Measurements from ENCODE around the gene ART1.

The ART1 gene

DNA sequence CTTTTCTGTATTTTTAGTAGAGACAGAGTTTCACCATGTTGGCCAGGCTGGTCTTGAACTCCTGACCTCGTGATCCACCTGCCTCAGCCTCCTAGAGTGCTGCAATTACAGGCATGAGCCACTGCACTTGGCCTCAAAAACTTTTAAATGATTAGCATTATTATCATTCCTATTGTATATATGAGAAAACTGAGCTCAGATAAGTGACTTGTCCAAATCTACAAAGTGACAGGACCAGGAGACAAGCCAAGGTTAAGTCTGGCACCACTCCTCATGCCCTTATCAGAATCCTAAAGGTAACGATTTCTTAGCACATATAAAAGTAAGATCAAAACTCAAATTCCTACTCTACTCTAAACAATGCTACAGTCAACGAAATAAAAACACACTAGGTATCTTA lies 58.5 kb downstream of the ART1 start:
- H3F3A ChIP-seq (ENCODE audit: control insufficient read depth, insufficient read depth), result peaks cover 8% of the 10 kb centered on the region
- H3K4me1 ChIP-seq (ENCODE audit: control insufficient read depth, low read length), result no peaks in the 10 kb centered on the region
- H3K79me2 ChIP-seq (ENCODE audit: control insufficient read depth, low read length), result no peaks in the 10 kb centered on the region
- H3K36me3 ChIP-seq (ENCODE audit: control insufficient read depth, low read length), result peaks cover 91% of the 10 kb centered on the region
- H3K27me3 ChIP-seq (ENCODE audit: control insufficient read depth, low read length), result no peaks in the 10 kb centered on the region
- no peak overlapping the region for H3K4me3 ChIP-seq (ENCODE audit: low read length)
- no peak for TF ChIP-seq EZH2phosphoT487 (IDR thresholded peaks at IDR 0.05; ENCODE audit: borderline replicate concordance, low read length)
- TF ChIP-seq, protein P1, sequence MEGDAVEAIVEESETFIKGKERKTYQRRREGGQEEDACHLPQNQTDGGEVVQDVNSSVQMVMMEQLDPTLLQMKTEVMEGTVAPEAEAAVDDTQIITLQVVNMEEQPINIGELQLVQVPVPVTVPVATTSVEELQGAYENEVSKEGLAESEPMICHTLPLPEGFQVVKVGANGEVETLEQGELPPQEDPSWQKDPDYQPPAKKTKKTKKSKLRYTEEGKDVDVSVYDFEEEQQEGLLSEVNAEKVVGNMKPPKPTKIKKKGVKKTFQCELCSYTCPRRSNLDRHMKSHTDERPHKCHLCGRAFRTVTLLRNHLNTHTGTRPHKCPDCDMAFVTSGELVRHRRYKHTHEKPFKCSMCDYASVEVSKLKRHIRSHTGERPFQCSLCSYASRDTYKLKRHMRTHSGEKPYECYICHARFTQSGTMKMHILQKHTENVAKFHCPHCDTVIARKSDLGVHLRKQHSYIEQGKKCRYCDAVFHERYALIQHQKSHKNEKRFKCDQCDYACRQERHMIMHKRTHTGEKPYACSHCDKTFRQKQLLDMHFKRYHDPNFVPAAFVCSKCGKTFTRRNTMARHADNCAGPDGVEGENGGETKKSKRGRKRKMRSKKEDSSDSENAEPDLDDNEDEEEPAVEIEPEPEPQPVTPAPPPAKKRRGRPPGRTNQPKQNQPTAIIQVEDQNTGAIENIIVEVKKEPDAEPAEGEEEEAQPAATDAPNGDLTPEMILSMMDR (IDR thresholded peaks at IDR 0.05; ENCODE audit: low read depth, low read length, poor library complexity, severe bottlenecking), result no peak
- H4K20me1 ChIP-seq (ENCODE audit: control insufficient read depth, insufficient read depth, low read depth, low read length), result no peaks in the 10 kb centered on the region
- H3K4me2 ChIP-seq (ENCODE audit: low read length), result no peak overlapping the region
- H3K9me3 ChIP-seq (ENCODE audit: control insufficient read depth, insufficient read depth, low read length), result no peaks in the 10 kb centered on the region
- no peaks in the 10 kb centered on the region for H3K9me2 ChIP-seq (replicated peaks; ENCODE audit: control insufficient read depth, low read length)
- H3K27ac ChIP-seq (ENCODE audit: low read depth, low read length), result no peak overlapping the region

DNA sequence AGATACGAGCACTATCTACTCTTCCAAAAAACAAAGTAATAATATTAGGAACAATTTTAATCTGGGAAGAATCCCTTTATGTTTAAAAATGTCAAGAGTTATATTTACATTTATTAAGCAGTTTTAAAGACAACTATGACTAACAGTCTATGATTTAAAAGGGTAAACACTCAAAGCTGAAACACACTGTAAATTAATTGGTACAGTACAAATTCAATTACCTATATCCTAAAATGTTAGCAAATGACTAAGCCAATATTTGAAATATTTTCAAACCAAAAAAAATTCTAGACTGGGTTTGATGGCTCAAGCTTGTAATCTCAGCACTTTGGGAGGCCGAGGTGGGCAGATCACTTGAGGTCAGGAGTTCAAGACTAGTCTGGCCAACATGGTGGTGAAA lies 62.2 kb downstream of the ART1 start:
- H3K27ac ChIP-seq (ENCODE audit: low read depth, low read length), result no peak overlapping the region
- H3K36me3 ChIP-seq (ENCODE audit: control insufficient read depth, low read length), result peaks cover 90% of the 10 kb centered on the region
- 0 out of 2 replicates have a peak, but pooled peaks cover 5% of the 10 kb centered on the region for H3K79me2 ChIP-seq (ENCODE audit: control insufficient read depth, low read length)
- H3F3A ChIP-seq (ENCODE audit: control insufficient read depth, insufficient read depth), result peaks cover 3% of the 10 kb centered on the region; the same call in 1 of the 2 replicates
- H3K27me3 ChIP-seq (ENCODE audit: control insufficient read depth, low read length), result no peaks in the 10 kb centered on the region
- H3K4me3 ChIP-seq (ENCODE audit: low read length), result no peak overlapping the region
- H4K20me1 ChIP-seq (ENCODE audit: control insufficient read depth, insufficient read depth, low read depth, low read length), result no peaks in the 10 kb centered on the region
- TF ChIP-seq, protein P1 (IDR thresholded peaks at IDR 0.05; ENCODE audit: low read depth, low read length, poor library complexity, severe bottlenecking), result no peak
- no peak for TF ChIP-seq EZH2phosphoT487 (IDR thresholded peaks at IDR 0.05; ENCODE audit: borderline replicate concordance, low read length)
- H3K9me3 ChIP-seq (ENCODE audit: control insufficient read depth, insufficient read depth, low read length), result no peaks in the 10 kb centered on the region
- H3K4me2 ChIP-seq (ENCODE audit: low read length), result no peak overlapping the region
- H3K4me1 ChIP-seq (ENCODE audit: control insufficient read depth, low read length), result no peaks in the 10 kb centered on the region
- no peaks in the 10 kb centered on the region for H3K9me2 ChIP-seq (replicated peaks; ENCODE audit: control insufficient read depth, low read length)

DNA sequence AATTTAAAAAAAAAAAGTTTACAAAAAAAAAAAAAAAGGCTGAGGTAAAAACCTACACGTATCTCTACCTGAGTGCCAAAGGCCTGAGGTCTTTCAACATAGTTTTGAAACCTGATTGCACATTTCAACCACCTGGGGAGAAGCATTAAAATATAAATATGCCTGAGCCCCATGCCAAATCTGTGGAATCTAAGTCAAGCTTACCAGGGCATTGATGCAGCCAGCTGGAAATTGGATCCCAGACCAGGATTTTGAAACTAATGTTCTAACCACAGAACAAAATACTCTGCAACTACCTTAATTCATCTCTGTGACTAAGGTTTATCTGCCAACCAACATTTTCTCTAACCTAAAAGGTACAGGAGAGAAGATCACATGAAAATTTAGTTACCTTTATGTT lies 65.0 kb downstream of the ART1 start:
- H3K4me2 ChIP-seq (ENCODE audit: low read length), result no peak overlapping the region
- H3K4me3 ChIP-seq (ENCODE audit: low read length), result no peak overlapping the region
- no peaks in the 10 kb centered on the region for H4K20me1 ChIP-seq (ENCODE audit: control insufficient read depth, insufficient read depth, low read depth, low read length)
- peaks cover 3% of the 10 kb centered on the region; the same call in 1 of the 2 replicates for H3F3A ChIP-seq (ENCODE audit: control insufficient read depth, insufficient read depth)
- no peaks in the 10 kb centered on the region for H3K9me2 ChIP-seq (replicated peaks; ENCODE audit: control insufficient read depth, low read length)
- H3K27ac ChIP-seq (ENCODE audit: low read depth, low read length), result no peak overlapping the region
- H3K4me1 ChIP-seq (ENCODE audit: control insufficient read depth, low read length), result no peaks in the 10 kb centered on the region
- TF ChIP-seq EZH2phosphoT487 (IDR thresholded peaks at IDR 0.05; ENCODE audit: borderline replicate concordance, low read length), result no peak
- TF ChIP-seq, protein P1 (IDR thresholded peaks at IDR 0.05; ENCODE audit: low read depth, low read length, poor library complexity, severe bottlenecking), result no peak
- 0 out of 2 replicates have a peak, but pooled peaks cover 5% of the 10 kb centered on the region for H3K79me2 ChIP-seq (ENCODE audit: control insufficient read depth, low read length)
- no peaks in the 10 kb centered on the region for H3K27me3 ChIP-seq (ENCODE audit: control insufficient read depth, low read length)
- H3K9me3 ChIP-seq (ENCODE audit: control insufficient read depth, insufficient read depth, low read length), result no peaks in the 10 kb centered on the region
- H3K36me3 ChIP-seq (ENCODE audit: control insufficient read depth, low read length), result peaks cover 89% of the 10 kb centered on the region

All from DOHH2 (cell line).